Peyer's patch (tissue), 4 donors: ENCODE results near the gene DNALI1. TPM values are rescaled to one million over a fixed set of nuclear protein-coding genes. Genes with fewer than 3 reads are reported as not detected.

Experiments
- DNase-seq, 3 donors: peaks; one replicate each; pipeline ENCODE4 v3.0.0-alpha.2; 2017 to 2019
- H3K27ac ChIP-seq, 4 donors: fragments of 200-600 bp; sonication (generic); one replicate each; pipeline ENCODE4 v1.5.1; 2016 to 2019
- H3K27me3 ChIP-seq, 2 donors: fragments of 200-600 bp; sonication (generic); one replicate each; pipeline ENCODE4 v1.5.1; 2019
- H3K36me3 ChIP-seq, 3 donors: fragments of 200-600 bp; sonication (generic); one replicate each; pipeline ENCODE4 v1.5.1; 2016 to 2019
- H3K4me1 ChIP-seq, 4 donors: fragments of 200-600 bp; sonication (generic); one replicate each; pipeline ENCODE4 v1.5.1; 2016 to 2019
- H3K4me3 ChIP-seq, 4 donors: fragments of 200-600 bp; sonication (generic); 1 replicate in 3 of 4; 2 replicates in 1 of 4; pipeline ENCODE4 v1.5.1; 2016 to 2019; ENCODE audit warnings: mild to moderate bottlenecking in 1 of 4
- H3K9me3 ChIP-seq, 4 donors: fragments of 200-600 bp; sonication (generic); one replicate each; pipeline ENCODE4 v1.5.1; 2016 to 2019; ENCODE audit warnings: mild to moderate bottlenecking in 1 of 4
- CTCF ChIP-seq, 6 experiments: fragments of 450-650 bp in 4 of 6; fragments of 200-600 bp in 2 of 6; sonication (generic) in 1 of 6; IDR thresholded peaks; one replicate each; pipeline ENCODE4 v1.5.1; 2017 to 2019; ENCODE audit warnings: antibody characterized with exemption in 6 of 6, mild to moderate bottlenecking in 3 of 6, moderate library complexity in 1 of 6
- POLR2A ChIP-seq, 2 donors: fragments of 450-650 bp; IDR thresholded peaks; one replicate each; pipeline ENCODE4 v1.5.1; 2017; ENCODE audit warnings: antibody characterized with exemption in 2 of 2, mild to moderate bottlenecking in 2 of 2, moderate library complexity in 2 of 2
- small RNA-seq, 2 donors: library from RNA; depleted of rRNA; stranded (forward); fragments of <200 nt; gene quantifications; one replicate each; pipeline ENCODE3, GENCODE V24; 2016
- total RNA-seq, 4 donors: library from RNA; depleted of rRNA; stranded (reverse); fragments of >200 nt; gene quantifications; one replicate each; pipeline ENCODE4 v1.1.0, GENCODE V29; 2016

The DNALI1 gene
- total RNA-seq, 4 donors from 2014 or later: 1.7 to 7.9 (median 3.7) TPM

- H3K4me1 ChIP-seq: no peaks in the 10 kb centered on the region
- DNase-seq: no peak
- H3K9me3 ChIP-seq: no peaks in the 10 kb centered on the region
- no peak overlapping the region for H3K4me3 ChIP-seq
- no peaks in the 10 kb centered on the region for H3K36me3 ChIP-seq
- no peak overlapping the region for H3K27ac ChIP-seq
- TF ChIP-seq CTCF (IDR thresholded peaks at IDR 0.05) (no peak), POLR2A (IDR thresholded peaks at IDR 0.05) (no peak)
- no peaks in the 10 kb centered on the region for H3K27me3 ChIP-seq
Measured at GRCh38 chr1:37612186-37612585, 55.4 kb downstream of the DNALI1 start.

DNA sequence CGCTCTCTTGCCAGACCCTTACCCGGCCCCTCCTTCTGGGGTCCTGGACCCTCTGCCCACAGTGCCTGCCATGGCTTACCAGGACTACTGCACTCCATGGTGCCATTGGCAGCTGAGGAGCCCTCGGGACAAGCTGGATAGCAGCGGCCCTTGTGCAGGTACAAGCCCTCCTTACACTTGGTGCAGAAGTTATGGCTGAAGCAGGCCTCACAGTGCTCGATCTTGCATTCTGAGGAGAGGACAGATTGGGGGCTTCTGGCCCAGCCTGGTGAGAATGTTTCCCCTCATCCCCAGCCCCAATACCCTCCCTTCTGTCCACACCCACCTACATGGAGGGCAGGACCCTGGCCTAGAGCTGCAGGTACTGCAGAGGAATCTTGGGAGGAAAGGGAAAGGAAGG lies 57.4 kb downstream of the DNALI1 start:
- Histone ChIP-seq H3K27me3 (no peaks in the 10 kb centered on the region), H3K36me3 (no peaks in the 10 kb centered on the region), H3K4me1 (no peaks in the 10 kb centered on the region), H3K4me3 (no peak overlapping the region), H3K27ac (no peak overlapping the region), H3K9me3 (no peaks in the 10 kb centered on the region)
- TF ChIP-seq CTCF (IDR thresholded peaks at IDR 0.05) (no peak), POLR2A (IDR thresholded peaks at IDR 0.05) (no peak)
- no peak for DNase-seq

DNA sequence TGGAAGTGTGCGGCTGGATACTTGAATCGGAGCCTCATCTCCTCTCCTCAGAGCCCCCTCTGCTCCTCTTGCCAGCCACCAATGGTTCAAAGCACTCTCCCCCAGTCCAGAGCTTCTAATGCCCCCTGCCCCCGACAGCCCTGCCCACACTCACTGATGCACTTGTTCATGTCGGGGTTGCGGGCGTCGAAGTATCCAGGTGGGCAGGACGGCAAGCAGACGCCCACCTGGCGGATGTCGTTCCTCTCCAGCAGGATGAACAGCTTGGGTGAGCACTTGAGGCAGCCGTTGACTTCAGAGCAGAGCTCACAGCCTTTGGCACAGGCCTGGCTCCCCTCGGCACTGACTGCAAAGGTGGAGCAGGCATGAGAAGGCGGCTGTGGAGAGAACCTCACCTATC lies 59.6 kb downstream of the DNALI1 start:
- Histone ChIP-seq H3K27me3 (no peaks in the 10 kb centered on the region), H3K9me3 (no peaks in the 10 kb centered on the region), H3K36me3 (no peaks in the 10 kb centered on the region), H3K4me1 (no peaks in the 10 kb centered on the region), H3K27ac (no peak overlapping the region), H3K4me3 (no peak overlapping the region)
- DNase-seq: no peak
- TF ChIP-seq POLR2A (IDR thresholded peaks at IDR 0.05) (no peak), CTCF (IDR thresholded peaks at IDR 0.05) (no peak)

Small RNA genes lying within 50 kb of the gene (small RNA-seq; reads per million reads assigned to genes)
- 0 reads per million in 2 donors for gene AL034379.1

Other genes with a start within 250 kb of the DNALI1 start
- 10 to 100 TPM; 29.7 to 37.0 (median 33.4) TPM for gene ZC3H12A, start 82.4 kb upstream of the DNALI1 start, total RNA-seq
- 10 to 100 TPM; 26.9 to 81.7 (median 54.7) TPM for gene MEAF6, start 42.2 kb upstream of the DNALI1 start, total RNA-seq
- gene SNIP1, start 2.6 kb upstream of the DNALI1 start, total RNA-seq: 10 to 100 TPM in 2 of 4 donors, 1 to 10 TPM in 2; 7.0 to 17.6 (median 9.0) TPM
- gene GNL2, start 39.0 kb downstream of the DNALI1 start, total RNA-seq: 10 to 100 TPM; 27.5 to 56.9 (median 49.9) TPM
- 1 to 10 TPM in 3 of 4 donors, under 1 TPM in 1; 0.35 to 2.5 (median 1.4) TPM for gene RSPO1, start 78.0 kb downstream of the DNALI1 start, total RNA-seq
- 1 to 10 TPM; 3.1 to 7.4 (median 4.0) TPM for gene CDCA8, start 135.6 kb downstream of the DNALI1 start, total RNA-seq
- gene EPHA10, start 208.2 kb downstream of the DNALI1 start, total RNA-seq: 10 to 100 TPM in 3 of 4 donors, 1 to 10 TPM in 1; 9.9 to 67.8 (median 58.0) TPM
- gene MANEAL, start 236.9 kb downstream of the DNALI1 start, total RNA-seq: 1 to 10 TPM; 3.3 to 3.8 (median 3.6) TPM